Measurements from ENCODE around the gene DPH1.

The DPH1 gene

DNA sequence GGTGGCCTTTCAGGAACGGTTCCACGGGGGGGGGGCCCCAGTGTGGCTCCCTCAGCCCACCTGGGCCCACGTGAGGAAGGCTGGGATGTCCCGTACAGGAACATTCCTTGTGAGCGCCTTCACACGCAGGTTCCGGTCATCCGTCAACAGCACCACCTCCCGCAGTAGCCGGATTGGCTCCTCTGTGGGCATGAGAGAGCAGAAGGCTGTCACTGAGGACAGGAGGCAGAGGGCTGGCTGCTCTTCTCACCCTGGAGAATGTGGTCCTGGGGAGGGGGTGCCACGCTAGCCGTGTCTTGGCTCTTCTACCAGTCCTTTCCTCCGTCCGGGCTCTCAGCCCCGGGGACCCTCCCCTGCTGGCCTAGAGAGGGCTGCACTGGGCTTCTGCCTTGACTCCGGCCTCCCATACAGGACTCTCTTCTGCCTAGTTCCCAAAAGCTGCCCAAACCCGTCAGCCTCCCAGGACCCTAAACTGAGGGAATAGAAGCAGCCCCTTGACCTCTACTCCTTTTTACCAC is 31.5 kb downstream of the DPH1 start:
- Histone ChIP-seq H3K27ac (ENCODE audit: low read length) (no peak overlapping the region), H3K9me3 (ENCODE audit: control insufficient read depth, low read depth, low read length) (no peaks in the 10 kb centered on the region), H3K9ac (ENCODE audit: low read length) (no peak overlapping the region), H3K27me3 (ENCODE audit: control insufficient read depth, insufficient read depth, low read length) (peaks cover 31% of the 10 kb centered on the region), H3K4me1 (ENCODE audit: control insufficient read depth, low read depth, low read length) (peaks cover 16% of the 10 kb centered on the region), H3K4me3 (ENCODE audit: low read length) (no peak overlapping the region), H3K36me3 (ENCODE audit: control insufficient read depth, low read depth, low read length) (no peaks in the 10 kb centered on the region)

DNA sequence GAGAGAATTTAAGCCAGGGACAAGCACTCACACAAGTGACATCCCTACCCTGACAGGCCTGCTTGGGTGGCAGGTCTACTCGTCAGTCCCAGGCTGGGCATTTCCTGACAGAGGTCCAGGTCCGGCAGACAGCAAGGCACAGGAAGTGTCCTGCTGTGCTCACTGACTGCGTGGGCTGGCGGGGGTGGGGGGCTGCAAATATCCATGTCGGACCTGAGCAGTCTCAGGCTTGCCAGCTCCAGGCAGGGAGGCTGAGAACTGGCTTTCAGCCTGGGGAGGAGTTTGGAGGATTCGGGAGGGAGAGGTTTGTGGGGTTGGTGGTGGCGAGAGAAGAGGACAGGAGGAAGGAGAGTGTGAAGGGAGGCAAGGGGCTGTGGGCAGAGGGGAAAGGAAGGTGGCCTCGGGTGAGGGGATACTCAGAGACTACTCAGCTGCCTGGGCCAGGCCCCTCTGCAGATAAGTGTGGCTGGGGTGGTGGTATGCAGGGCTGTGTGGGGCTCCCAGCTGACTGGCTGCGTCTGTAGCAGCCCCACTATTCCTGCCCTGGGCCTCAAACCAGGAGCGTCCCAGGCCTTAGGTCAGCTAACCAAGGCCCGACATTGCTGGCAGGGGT is 32.7 kb downstream of the DPH1 start:
- Histone ChIP-seq H3K4me1 (ENCODE audit: control insufficient read depth, low read depth, low read length) (peaks cover 16% of the 10 kb centered on the region), H3K9me3 (ENCODE audit: control insufficient read depth, low read depth, low read length) (no peaks in the 10 kb centered on the region), H3K27me3 (ENCODE audit: control insufficient read depth, insufficient read depth, low read length) (peaks cover 26% of the 10 kb centered on the region), H3K9ac (ENCODE audit: low read length) (no peak overlapping the region), H3K4me3 (ENCODE audit: low read length) (no peak overlapping the region), H3K36me3 (ENCODE audit: control insufficient read depth, low read depth, low read length) (no peaks in the 10 kb centered on the region), H3K27ac (ENCODE audit: low read length) (no peak overlapping the region)

- peaks cover 16% of the 10 kb centered on the region for H3K4me1 ChIP-seq (ENCODE audit: control insufficient read depth, low read depth, low read length)
- no peaks in the 10 kb centered on the region for H3K36me3 ChIP-seq (ENCODE audit: control insufficient read depth, low read depth, low read length)
- no peaks in the 10 kb centered on the region for H3K9me3 ChIP-seq (ENCODE audit: control insufficient read depth, low read depth, low read length)
- H3K4me3 ChIP-seq (ENCODE audit: low read length) = no peak overlapping the region
- H3K9ac ChIP-seq (ENCODE audit: low read length) = no peak overlapping the region
- no peak overlapping the region for H3K27ac ChIP-seq (ENCODE audit: low read length)
- peaks cover 18% of the 10 kb centered on the region for H3K27me3 ChIP-seq (ENCODE audit: control insufficient read depth, insufficient read depth, low read length)
Measured at GRCh38 chr17:2063261-2064146, 33.6 kb downstream of the DPH1 start.

DNA sequence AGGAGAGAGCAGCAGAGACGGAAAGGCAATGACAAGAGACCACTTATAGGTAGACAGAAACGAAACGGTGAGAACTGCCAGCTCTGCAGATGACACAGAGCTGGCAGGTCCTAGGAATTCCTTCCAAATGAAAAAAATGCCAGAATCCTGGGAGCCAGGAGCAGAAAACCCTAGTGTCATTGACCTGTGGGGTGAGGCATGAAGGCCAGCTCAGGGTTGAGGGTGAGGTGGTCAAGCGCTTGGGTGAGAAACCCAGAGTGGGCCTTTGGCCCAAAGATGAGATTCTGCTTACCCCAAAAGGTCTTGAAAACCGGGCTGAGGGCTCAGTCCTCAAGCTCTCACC is 34.2 kb downstream of the DPH1 start:
- peaks cover 12% of the 10 kb centered on the region for H3K27me3 ChIP-seq (ENCODE audit: control insufficient read depth, insufficient read depth, low read length)
- no peaks in the 10 kb centered on the region for H3K9me3 ChIP-seq (ENCODE audit: control insufficient read depth, low read depth, low read length)
- no peak overlapping the region for H3K27ac ChIP-seq (ENCODE audit: low read length)
- H3K36me3 ChIP-seq (ENCODE audit: control insufficient read depth, low read depth, low read length) = no peaks in the 10 kb centered on the region
- no peak overlapping the region for H3K4me3 ChIP-seq (ENCODE audit: low read length)
- peaks cover 16% of the 10 kb centered on the region for H3K4me1 ChIP-seq (ENCODE audit: control insufficient read depth, low read depth, low read length)
- no peak overlapping the region for H3K9ac ChIP-seq (ENCODE audit: low read length)

- H3K9ac ChIP-seq (ENCODE audit: low read length) = no peak overlapping the region
- H3K27me3 ChIP-seq (ENCODE audit: control insufficient read depth, insufficient read depth, low read length) = peaks cover 7% of the 10 kb centered on the region
- peaks cover 16% of the 10 kb centered on the region for H3K4me1 ChIP-seq (ENCODE audit: control insufficient read depth, low read depth, low read length)
- H3K36me3 ChIP-seq (ENCODE audit: control insufficient read depth, low read depth, low read length) = no peaks in the 10 kb centered on the region
- no peaks in the 10 kb centered on the region for H3K9me3 ChIP-seq (ENCODE audit: control insufficient read depth, low read depth, low read length)
- no peak overlapping the region for H3K4me3 ChIP-seq (ENCODE audit: low read length)
- no peak overlapping the region for H3K27ac ChIP-seq (ENCODE audit: low read length)
Measured at GRCh38 chr17:2064520-2064971, 34.6 kb downstream of the DPH1 start.

DNA sequence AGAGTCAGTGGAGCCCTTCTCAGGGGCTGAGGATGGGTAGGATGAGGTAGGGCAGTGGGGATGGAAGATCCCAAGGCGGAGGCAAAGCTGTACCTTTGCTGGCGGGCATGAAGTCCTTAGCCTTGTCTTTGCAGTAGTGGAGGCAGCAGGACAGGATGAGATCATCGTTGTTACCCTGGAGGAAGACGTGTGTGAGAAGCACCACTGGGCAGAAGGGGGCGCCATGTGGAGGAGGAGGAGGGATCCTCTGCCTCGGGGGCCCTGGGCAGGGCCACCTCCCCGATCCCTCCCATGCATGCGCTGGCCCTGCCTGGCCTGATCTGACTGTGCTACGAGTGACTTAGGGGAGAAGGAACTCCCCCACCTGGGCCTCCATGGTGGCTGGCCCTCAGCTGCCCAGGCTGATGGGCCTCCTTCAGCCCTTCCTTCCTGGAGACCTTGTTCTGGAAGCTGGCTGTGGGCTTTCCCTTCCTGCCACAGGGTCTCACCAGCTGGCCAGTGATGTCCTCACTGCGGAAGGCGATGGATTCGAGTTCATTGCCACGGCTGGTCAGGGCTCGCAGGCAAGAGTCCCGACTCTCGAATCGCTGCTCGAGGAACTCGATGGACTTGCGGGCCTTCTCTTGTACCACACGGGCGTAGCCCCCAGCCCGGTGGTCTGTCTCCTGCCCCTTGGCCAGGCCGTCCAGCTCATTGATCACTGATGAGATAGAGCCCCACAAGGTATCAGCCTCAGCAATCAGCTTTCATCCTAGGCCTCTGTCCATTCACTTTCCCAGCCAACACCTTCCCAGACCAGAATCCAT is 35.2 kb downstream of the DPH1 start:
- Histone ChIP-seq H3K9ac (ENCODE audit: low read length) (no peak overlapping the region), H3K4me1 (ENCODE audit: control insufficient read depth, low read depth, low read length) (peaks cover 16% of the 10 kb centered on the region), H3K36me3 (ENCODE audit: control insufficient read depth, low read depth, low read length) (no peaks in the 10 kb centered on the region), H3K4me3 (ENCODE audit: low read length) (no peak overlapping the region), H3K27ac (ENCODE audit: low read length) (no peak overlapping the region), H3K27me3 (ENCODE audit: control insufficient read depth, insufficient read depth, low read length) (peaks cover under 1% of the 10 kb centered on the region), H3K9me3 (ENCODE audit: control insufficient read depth, low read depth, low read length) (no peaks in the 10 kb centered on the region)

GRCh38 chr17:2065949-2066400 is 36.0 kb downstream of the DPH1 start:
- Histone ChIP-seq H3K27me3 (ENCODE audit: control insufficient read depth, insufficient read depth, low read length) (no peaks in the 10 kb centered on the region), H3K9ac (ENCODE audit: low read length) (no peak overlapping the region), H3K9me3 (ENCODE audit: control insufficient read depth, low read depth, low read length) (no peaks in the 10 kb centered on the region), H3K4me1 (ENCODE audit: control insufficient read depth, low read depth, low read length) (peaks cover 16% of the 10 kb centered on the region), H3K27ac (ENCODE audit: low read length) (no peak overlapping the region), H3K36me3 (ENCODE audit: control insufficient read depth, low read depth, low read length) (no peaks in the 10 kb centered on the region), H3K4me3 (ENCODE audit: low read length) (no peak overlapping the region)

DNA sequence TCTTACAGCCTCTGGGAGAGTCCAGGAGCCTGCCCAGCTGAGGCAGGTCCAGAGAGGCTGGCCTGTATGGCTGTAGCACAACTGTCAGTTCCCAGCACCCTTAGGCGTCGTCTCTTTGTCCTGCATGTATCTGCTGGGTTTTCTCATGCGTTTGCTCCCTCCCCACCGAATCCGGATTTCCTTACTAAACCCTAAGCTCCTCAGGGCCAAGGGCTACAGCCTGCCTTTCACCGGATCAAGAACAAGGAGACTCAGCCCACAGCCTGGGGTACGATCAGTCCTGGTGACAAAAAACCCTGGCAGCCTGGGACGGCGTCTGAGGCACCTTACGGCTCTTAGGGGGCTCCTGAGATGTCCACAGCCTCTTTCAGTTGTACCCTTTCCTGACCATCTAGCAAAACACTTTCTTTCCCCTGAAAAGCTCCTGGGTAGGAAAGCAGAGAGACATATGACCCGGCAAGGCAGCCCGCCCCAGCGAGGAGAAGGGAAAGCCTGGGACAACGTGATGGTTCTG is 37.2 kb downstream of the DPH1 start:
- H3K9ac ChIP-seq (ENCODE audit: low read length) = no peak overlapping the region
- no peaks in the 10 kb centered on the region for H3K27me3 ChIP-seq (ENCODE audit: control insufficient read depth, insufficient read depth, low read length)
- no peaks in the 10 kb centered on the region for H3K36me3 ChIP-seq (ENCODE audit: control insufficient read depth, low read depth, low read length)
- peaks cover 16% of the 10 kb centered on the region for H3K4me1 ChIP-seq (ENCODE audit: control insufficient read depth, low read depth, low read length)
- no peaks in the 10 kb centered on the region for H3K9me3 ChIP-seq (ENCODE audit: control insufficient read depth, low read depth, low read length)
- no peak overlapping the region for H3K27ac ChIP-seq (ENCODE audit: low read length)
- no peak overlapping the region for H3K4me3 ChIP-seq (ENCODE audit: low read length)

GRCh38 chr17:2067608-2068024 is 37.7 kb downstream of the DPH1 start:
- Histone ChIP-seq H3K4me1 (ENCODE audit: control insufficient read depth, low read depth, low read length) (peaks cover 12% of the 10 kb centered on the region), H3K4me3 (ENCODE audit: low read length) (no peak overlapping the region), H3K9ac (ENCODE audit: low read length) (no peak overlapping the region), H3K27me3 (ENCODE audit: control insufficient read depth, insufficient read depth, low read length) (no peaks in the 10 kb centered on the region), H3K36me3 (ENCODE audit: control insufficient read depth, low read depth, low read length) (no peaks in the 10 kb centered on the region), H3K9me3 (ENCODE audit: control insufficient read depth, low read depth, low read length) (no peaks in the 10 kb centered on the region), H3K27ac (ENCODE audit: low read length) (no peak overlapping the region)

GRCh38 chr17:2068031-2068518 is 38.1 kb downstream of the DPH1 start:
- no peaks in the 10 kb centered on the region for H3K9me3 ChIP-seq (ENCODE audit: control insufficient read depth, low read depth, low read length)
- no peak overlapping the region for H3K27ac ChIP-seq (ENCODE audit: low read length)
- H3K9ac ChIP-seq (ENCODE audit: low read length) = no peak overlapping the region
- H3K36me3 ChIP-seq (ENCODE audit: control insufficient read depth, low read depth, low read length) = no peaks in the 10 kb centered on the region
- peaks cover 7% of the 10 kb centered on the region for H3K4me1 ChIP-seq (ENCODE audit: control insufficient read depth, low read depth, low read length)
- H3K4me3 ChIP-seq (ENCODE audit: low read length) = no peak overlapping the region
- H3K27me3 ChIP-seq (ENCODE audit: control insufficient read depth, insufficient read depth, low read length) = no peaks in the 10 kb centered on the region

GRCh38 chr17:2068519-2069051 is 38.6 kb downstream of the DPH1 start:
- H3K9me3 ChIP-seq (ENCODE audit: control insufficient read depth, low read depth, low read length) = no peaks in the 10 kb centered on the region

More at GRCh38 chr17:2068519-2069051, 38.6 kb downstream of the DPH1 start:
- H3K4me3 ChIP-seq (ENCODE audit: low read length) = no peak overlapping the region
- no peak overlapping the region for H3K9ac ChIP-seq (ENCODE audit: low read length)
- no peaks in the 10 kb centered on the region for H3K36me3 ChIP-seq (ENCODE audit: control insufficient read depth, low read depth, low read length)
- H3K27me3 ChIP-seq (ENCODE audit: control insufficient read depth, insufficient read depth, low read length) = no peaks in the 10 kb centered on the region
- H3K4me1 ChIP-seq (ENCODE audit: control insufficient read depth, low read depth, low read length) = peaks cover 2% of the 10 kb centered on the region
- H3K27ac ChIP-seq (ENCODE audit: low read length) = no peak overlapping the region
